GM04504 (cell line): ENCODE data around the gene RTBDN.

ENCODE experiments used
- DNase-seq: peaks from one replicate; pipeline ENCODE4 v3.0.0-alpha.2; 2012; ENCODE audit warnings: low read depth

The RTBDN gene

GRCh38 chr19:12779162-12779993 lies 55.0 kb downstream of the RTBDN start:
- DNase-seq: no peak

DNA sequence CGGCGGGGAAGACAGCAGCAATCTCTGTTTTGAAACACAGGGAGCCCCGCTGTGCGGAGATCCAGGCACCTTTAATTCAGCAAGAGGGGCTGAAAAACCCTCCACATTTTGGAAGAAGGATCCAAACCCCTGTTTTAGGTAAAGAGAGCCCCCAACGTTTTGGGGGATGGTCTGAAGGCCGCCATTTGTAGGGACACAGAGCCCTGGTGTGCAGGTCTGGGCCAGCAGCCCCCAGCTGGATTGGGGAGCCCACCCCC lies 55.5 kb downstream of the RTBDN start:
- DNase-seq: no peak

DNA sequence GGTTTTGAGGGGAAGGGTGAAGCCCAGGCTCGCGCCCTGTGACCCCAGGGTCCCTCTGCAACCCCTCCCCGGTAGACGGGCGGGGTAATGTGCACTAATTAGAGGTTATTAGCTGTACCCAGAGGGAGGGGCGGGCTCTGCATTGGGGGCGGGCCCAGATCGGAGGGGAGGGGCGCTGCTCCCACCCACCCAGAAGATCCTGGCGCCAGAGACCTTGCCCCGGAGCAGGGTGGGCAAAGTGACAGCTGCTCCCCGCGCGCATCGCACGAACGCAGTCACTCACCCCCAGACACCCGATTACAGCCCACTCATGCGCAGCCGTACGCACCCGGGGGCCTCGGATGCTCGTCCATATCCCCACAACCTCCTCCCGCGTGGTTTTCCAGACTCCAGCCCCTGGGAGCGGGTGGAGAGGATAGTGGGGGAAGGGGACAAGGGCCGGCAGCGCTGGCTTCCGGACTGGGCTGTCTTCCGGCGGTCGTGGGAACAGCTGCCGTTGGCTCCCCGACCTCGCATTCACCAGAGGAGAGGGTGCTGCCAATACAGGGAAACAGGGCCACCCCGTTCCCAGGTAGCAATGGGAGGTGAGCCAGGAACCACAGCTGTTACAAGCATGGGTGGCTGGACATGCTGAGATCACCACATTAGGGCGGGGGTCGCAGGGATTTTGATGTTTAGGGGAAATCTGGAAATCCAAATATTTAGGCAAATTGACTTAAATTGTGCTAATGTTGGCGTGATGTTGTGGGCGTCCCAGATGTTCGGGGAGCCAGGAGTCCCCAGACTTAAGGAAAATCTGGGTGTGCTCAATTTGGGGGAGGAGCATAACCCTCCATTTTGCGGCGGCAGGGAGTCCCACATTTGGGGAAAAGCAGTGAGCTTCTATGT lies 56.1 kb downstream of the RTBDN start:
- DNase-seq: peak; percentile 56

- no peak for DNase-seq
These were observed 57.0 kb downstream of the RTBDN start for GRCh38 chr19:12777217-12778016.
